ENCODE measurements around the gene SEC14L3. TPM values are rescaled to one million over a fixed set of nuclear protein-coding genes. Genes with fewer than 3 reads are reported as not detected.
"Not testable (repeated sequence)": the region's sequence is repeated elsewhere in the genome, so short reads cannot be mapped to it uniquely, and the experiment has no call there.

SEC14L3 gene
- total RNA-seq, 1 experiment from 2014 or later, result not detected

DNA sequence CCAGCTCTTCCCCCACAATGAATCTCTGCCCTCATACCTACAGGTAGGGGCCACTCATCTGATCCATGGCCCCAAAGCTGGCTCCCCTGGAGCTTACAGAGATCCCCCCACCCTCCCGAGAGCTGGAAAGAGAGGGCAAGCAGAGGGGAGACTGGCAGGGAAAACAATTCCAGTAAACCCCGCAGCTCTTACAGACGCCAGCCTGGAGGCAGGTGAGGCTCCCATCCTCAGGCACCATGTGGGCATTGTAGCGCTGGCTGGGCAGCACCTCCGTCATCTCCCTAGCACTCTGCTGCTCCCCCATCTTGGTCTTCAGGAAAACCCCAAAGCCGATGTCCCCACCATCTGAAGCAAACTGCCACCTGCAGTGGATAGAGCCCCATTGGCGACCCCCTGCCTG is 19.6 kb upstream of the SEC14L3 start:
- no peak for DNase-seq (ENCODE audit: low read depth, low spot score)

DNA sequence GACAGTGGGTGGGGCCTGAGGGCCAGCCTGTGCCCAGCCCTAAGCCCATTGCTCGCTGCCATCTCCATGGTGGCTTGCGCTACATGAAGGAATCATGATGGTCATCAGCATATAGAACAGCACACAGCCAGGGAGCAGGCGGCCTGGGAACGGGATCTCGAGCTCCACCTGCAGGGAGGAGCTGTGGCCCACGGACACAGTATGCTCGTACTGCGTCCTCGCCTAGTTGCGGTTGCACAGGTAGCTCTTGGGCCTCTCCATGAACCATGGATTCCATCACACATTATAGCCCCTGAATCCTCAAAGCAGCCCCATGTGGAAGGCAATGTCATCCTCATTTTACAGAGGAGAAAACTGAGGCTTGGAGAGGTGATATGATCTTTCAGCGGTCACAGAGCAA is 18.6 kb upstream of the SEC14L3 start:
- peak; percentile 52 for DNase-seq (ENCODE audit: low read depth, low spot score)
- in situ Hi-C loops (cut with HindIII; ENCODE audit: low pct_unique_long_range_greater_than_20kb, low sequenced_read_pairs), result no loop called here

More for the DNA sequence above, 19.6 kb upstream of the SEC14L3 start:
- in situ Hi-C loops (cut with HindIII; ENCODE audit: low pct_unique_long_range_greater_than_20kb, low sequenced_read_pairs), result no loop called here

DNA sequence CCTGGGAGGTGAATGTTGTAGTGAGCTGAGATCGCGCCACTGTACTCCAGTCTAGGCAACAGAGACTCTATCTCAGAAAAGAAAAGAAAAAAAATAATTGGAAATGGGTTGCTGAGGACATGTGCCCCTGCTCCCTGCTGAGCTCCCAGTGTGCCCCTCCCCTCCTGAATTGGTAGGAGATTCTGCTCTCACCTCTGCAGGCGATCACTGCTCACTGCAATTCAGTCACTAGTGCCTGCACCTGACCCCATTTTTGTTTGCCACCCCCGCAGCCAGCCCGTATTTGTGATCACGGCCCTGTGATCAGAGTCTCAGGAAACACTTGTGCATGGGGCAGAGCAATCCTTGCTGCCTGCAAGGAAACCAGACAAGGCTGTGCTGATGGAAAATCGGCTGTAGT is 16.3 kb upstream of the SEC14L3 start:
- in situ Hi-C loops (cut with HindIII; ENCODE audit: low pct_unique_long_range_greater_than_20kb, low sequenced_read_pairs), result no loop called here
- DNase-seq (ENCODE audit: low read depth, low spot score), result no peak

DNA sequence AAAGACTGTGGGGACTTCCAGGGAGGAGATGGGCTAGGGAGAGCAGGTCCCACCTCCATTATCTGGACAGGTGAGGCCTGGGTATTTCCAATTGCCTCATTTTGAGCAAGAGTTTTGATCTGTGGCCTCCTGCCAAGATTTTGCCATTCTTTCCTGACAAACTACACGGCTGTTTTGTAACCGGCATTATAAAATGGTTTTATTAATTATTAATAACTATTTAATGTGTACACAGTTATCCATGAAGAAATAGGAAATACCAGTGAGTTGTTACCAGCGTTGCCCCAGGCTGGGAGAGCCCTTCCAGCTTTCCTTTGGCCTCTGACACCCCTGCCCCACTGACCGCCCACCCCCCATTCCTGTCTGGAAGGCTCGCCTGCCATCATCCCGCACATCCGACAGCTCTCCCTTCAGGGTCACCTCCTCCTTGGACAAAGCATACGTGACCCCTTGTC is 14.9 kb upstream of the SEC14L3 start:
- in situ Hi-C loops (cut with HindIII; ENCODE audit: low pct_unique_long_range_greater_than_20kb, low sequenced_read_pairs), result no loop called here
- DNase-seq (ENCODE audit: low read depth, low spot score), result no peak

DNA sequence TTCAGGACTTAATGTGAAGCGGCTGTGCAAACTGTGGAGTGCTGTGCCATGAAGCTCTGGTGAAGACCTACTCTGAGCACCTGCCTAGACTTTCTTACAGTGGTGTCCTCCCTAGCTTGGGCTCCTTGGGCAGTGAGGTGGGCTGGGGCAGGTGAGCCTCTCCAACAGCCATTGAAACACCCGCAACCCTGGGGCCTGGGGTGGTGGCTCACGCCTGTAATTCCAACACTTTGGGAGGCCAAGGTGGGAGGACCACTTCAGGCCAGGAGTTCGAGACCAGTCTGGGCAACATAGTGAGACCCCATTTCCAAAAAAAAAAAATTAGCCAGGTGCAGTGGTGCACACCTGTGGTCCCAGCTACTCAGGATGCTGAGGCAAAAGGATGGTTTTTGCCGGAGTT is 14.3 kb upstream of the SEC14L3 start:
- in situ Hi-C loops (cut with HindIII; ENCODE audit: low pct_unique_long_range_greater_than_20kb, low sequenced_read_pairs), result no loop called here
- no peak for DNase-seq (ENCODE audit: low read depth, low spot score)

DNA sequence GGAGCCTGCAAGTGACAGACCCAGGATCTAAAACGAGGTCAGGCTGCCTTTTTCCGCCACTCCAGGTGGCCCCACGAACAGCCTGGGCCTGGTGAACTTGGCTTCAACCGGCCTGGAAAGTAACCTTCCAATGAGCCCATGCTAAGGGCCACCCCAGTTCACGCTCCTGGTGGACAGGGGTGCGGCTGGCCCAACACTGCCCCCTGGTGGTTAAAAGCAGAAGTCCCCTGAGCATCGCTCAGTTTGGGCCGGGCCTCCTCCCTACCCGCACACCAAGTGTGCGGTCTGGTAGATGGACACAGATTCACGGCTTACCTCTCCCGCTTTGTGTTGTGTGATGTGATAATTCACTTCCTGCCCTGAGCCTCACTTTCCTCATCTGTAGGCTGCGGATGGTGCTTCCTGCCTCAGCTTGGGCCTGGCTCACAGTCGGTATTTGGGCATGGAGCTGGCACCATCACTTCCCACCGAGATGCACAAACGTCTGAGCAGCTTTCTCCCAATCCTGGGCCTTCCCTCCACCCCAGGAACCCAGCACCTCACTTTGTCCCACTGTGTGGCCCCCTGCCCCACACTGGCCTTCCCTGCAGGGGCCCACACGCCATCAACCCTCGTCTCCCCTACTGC is 13.7 kb upstream of the SEC14L3 start:
- in situ Hi-C loops (cut with HindIII; ENCODE audit: low pct_unique_long_range_greater_than_20kb, low sequenced_read_pairs), result no loop called here

DNA sequence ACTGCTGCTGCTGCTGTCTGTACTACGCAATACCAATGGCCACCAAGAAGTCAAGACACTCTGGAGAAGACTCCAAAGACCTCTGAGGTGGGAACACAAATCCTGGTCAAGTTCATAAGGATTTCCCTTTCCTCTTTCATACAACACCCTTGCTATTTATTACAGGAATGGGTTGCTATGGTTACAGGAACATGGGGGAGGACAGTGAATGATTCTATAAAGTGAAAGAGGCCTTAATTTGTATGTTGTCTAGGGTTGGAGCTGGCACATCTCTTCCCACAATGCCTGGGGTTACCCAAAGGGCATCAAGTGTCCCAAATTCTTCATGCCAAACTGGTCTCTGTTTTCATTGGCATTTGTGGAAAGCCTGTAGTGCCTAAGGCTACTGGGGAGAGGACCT is 11.4 kb upstream of the SEC14L3 start:
- no peak for DNase-seq (ENCODE audit: low read depth, low spot score)
- in situ Hi-C loops (cut with HindIII; ENCODE audit: low pct_unique_long_range_greater_than_20kb, low sequenced_read_pairs), result no loop called here

More for the DNA sequence above, 13.7 kb upstream of the SEC14L3 start:
- DNase-seq (ENCODE audit: low read depth, low spot score), result peak; percentile 71

DNA sequence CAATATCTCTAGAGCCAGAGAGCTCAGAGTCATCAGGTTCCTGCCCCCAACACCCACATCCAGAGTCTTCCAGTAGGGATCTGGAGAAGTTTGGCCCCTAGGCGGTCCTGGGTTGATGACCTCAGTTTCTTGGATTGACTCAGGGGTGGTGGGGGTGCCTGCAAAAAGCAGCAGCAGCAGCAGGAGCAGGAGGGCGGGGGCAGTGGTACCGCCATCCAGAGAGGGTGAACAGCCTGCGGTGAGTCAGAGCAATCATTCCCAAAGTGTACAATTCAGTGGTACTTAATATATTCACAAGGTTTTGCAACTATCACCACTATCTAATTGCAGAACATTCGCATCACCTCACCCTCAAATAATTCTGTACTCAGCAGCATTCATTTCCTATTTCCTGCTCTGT is 9.9 kb upstream of the SEC14L3 start:
- no peak for DNase-seq (ENCODE audit: low read depth, low spot score)
- in situ Hi-C loops (cut with HindIII; ENCODE audit: low pct_unique_long_range_greater_than_20kb, low sequenced_read_pairs), result no loop called here

DNA sequence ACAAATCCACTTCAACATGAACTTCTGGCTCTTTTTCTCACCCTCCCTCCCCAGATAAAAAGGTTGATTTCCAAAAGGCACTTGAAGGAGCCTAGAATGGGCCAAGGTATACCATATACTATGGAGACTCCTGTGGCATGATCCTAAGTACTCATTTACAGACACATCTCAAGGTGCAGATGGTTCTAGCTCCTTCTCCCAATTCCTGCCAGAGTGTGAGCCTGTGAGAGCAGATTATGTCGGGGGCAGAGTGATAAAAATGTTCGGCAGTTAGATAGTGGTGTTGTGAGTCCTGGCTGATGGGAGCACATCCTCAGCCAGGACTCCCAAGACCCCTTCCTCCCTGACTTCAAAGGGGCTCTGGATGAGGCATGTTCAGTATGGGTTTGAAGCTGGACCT is 8.2 kb upstream of the SEC14L3 start:
- in situ Hi-C loops (cut with HindIII; ENCODE audit: low pct_unique_long_range_greater_than_20kb, low sequenced_read_pairs), result no loop called here

DNA sequence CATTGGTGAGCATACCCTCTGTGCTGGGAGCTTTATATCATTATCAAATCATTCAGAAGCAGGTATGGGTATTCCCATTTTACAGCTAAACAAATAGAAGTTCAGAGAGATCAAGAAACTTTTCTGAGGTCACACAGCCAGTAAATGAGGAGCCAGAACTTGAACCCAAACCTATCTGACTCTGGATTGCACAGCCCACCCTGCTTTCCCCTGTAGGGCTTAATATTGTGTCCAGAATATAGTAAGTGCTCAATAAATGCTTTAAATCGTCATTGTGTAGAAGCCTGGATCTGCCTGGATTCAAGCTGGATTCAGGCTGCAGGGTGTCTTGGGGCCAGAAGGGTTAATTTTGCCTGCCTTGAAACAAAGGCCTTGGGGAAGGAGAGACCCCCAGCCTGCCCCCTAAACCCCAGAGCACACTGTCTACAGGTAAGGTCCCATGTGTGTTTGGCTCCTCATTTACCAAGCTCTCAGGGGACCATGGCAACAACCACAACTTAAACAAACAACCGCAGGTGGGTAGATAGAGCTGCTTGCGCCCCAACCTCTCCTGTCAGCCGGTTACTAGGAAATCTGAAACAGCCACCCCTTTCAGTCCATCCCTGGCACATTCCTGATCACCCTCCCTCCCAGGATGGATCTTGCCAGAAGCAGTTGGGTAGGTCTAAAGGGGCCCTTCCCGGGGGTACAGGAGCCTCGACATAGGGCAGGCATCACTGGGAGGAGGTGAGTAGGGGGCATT is 3.0 kb upstream of the SEC14L3 start:
- DNase-seq (ENCODE audit: low read depth, low spot score), result no peak
- in situ Hi-C loops (cut with HindIII; ENCODE audit: low pct_unique_long_range_greater_than_20kb, low sequenced_read_pairs), result no loop called here

More for the DNA sequence above, 8.2 kb upstream of the SEC14L3 start:
- no peak for DNase-seq (ENCODE audit: low read depth, low spot score)

DNA sequence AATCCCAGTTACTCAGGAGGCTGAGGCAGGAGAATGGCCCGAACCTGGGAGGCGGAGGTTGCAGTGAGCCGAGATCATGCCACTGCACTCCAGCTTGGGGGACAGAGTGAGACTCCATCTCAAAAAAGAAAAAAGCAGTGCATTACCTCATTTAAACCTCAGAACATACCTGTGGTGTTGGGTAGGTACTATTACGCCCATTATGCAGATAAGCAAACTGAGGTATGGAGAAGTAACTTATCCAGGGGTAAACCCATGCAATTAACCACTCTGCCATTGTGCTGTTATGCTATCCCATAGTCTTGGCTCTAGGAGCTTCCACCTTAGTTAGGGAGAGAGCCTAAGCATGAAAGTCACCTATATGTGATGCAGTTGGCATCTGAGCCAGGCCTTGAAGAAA is 2.3 kb upstream of the SEC14L3 start:
- DNase-seq (ENCODE audit: low read depth, low spot score), result no peak
- in situ Hi-C loops (cut with HindIII; ENCODE audit: low pct_unique_long_range_greater_than_20kb, low sequenced_read_pairs), result no loop called here

DNA sequence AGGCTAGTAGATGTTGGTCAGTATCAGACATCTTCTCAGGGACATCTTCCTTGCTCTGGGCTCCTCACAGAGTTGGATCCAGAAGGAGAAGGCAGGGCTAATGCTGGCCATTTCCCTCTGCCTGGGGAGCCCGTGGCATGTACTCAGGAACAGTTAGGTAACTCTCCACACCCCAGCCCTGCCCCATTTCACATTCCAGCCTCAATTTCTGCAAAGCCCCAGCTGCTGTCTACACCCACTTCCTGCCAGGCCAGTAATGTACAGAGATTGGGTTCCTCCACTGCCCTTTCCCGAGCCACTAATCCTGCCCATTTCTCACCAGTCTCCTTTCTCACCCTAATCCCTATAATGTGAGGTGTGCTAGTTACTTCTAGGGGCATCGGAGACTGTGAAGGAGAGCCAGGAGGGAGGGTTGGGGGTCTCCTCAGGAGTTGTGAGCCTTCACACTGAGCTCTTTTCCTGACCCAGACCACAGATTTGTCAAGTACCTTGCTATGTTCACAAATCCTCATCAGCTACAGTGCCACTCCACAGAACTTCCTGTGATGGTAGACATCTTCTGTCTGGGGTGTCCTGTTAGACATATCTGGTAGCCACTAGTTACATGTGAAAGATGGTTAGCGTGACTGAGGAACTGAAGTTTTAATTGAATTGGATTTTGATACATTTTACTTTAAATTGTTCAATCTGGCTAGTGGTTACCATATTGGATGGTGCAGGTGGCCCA is 1.3 kb upstream of the SEC14L3 start:
- in situ Hi-C loops (cut with HindIII; ENCODE audit: low pct_unique_long_range_greater_than_20kb, low sequenced_read_pairs), result no loop called here
- no peak for DNase-seq (ENCODE audit: low read depth, low spot score)

DNA sequence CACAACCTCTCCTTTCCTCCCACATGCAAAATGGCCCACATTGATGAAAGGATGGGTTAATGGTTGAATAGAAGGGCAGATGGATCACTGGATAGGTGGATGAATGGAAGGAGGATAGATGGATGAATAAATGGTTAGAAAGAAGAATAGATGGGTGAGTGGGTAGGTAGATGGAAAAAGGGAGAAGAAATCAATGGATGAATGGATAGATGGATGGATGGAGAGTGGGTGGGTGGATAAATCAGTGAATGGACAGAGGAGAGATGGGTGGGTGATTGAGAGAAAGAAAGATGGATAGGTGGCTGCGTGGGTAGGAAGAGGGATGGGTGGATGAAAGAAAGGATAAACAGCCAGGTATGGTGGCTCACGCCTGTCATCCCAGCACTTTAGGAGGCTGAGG is 1.2 kb downstream of the SEC14L3 start:
- in situ Hi-C loops (cut with HindIII; ENCODE audit: low pct_unique_long_range_greater_than_20kb, low sequenced_read_pairs), result no loop called here
- no peak for DNase-seq (ENCODE audit: low read depth, low spot score)

DNA sequence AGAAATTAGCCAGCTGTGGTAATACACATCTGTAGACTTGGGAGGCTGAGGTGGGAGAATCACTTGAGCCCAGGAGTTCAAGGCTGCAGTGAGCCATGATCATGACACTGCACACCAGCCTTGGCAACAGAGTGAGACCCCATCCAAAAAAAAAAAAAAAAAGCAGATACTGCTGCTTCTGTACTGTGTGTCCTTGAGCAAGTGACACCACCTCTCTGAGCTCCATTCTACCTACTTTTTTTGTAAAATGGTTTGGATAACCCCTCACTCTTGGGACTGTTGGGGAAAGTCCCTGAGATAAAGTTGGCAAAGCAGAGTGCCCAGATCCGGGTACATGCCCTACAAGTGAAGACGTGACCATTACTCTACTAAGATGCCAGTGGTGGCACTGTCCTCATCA is 2.7 kb downstream of the SEC14L3 start:
- DNase-seq (ENCODE audit: low read depth, low spot score), result no peak
- in situ Hi-C loops (cut with HindIII; ENCODE audit: low pct_unique_long_range_greater_than_20kb, low sequenced_read_pairs), result no loop called here

DNA sequence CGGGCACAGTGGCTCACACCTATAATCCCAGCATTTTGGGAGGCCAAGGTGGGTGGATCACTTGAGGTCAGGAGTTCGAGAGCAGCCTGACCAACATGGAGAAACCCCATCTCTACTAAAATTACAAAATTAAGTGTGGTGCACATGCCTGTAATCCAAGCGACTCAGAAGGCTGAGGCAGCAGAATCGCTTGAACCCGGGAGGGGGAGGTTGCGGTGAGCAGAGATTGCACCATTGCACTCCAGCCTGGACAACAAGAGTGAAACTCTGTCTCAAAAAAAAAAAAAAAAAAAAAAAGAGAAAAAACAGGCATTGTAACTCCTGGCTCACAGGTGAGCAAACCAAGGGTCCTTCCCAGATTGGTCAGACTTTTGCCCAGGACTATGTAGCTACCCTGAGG is 11.3 kb downstream of the SEC14L3 start:
- in situ Hi-C loops (cut with HindIII; ENCODE audit: low pct_unique_long_range_greater_than_20kb, low sequenced_read_pairs); DNase-seq (ENCODE audit: low read depth, low spot score): not testable (repeated sequence)

DNA sequence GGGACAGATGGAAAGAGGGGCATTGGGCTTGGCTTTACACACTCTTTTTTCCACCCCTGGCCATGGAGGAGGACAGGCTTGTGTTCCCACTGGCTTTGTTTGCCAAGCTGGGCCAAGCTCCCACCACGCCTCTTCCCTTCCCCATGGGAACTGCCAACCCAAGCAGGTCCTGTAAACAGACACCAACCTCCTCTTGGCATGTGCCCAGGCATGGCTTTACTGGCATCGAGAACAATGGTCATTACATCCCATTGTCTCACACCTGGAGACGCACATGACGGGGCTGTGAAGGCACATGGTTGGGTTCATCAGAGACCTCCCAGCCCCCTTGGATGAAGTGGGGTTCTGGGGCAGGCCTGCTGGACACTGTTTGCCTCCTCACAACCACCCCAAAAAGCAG is 11.7 kb downstream of the SEC14L3 start:
- in situ Hi-C loops (cut with HindIII; ENCODE audit: low pct_unique_long_range_greater_than_20kb, low sequenced_read_pairs), result no loop called here
- DNase-seq (ENCODE audit: low read depth, low spot score), result no peak

DNA sequence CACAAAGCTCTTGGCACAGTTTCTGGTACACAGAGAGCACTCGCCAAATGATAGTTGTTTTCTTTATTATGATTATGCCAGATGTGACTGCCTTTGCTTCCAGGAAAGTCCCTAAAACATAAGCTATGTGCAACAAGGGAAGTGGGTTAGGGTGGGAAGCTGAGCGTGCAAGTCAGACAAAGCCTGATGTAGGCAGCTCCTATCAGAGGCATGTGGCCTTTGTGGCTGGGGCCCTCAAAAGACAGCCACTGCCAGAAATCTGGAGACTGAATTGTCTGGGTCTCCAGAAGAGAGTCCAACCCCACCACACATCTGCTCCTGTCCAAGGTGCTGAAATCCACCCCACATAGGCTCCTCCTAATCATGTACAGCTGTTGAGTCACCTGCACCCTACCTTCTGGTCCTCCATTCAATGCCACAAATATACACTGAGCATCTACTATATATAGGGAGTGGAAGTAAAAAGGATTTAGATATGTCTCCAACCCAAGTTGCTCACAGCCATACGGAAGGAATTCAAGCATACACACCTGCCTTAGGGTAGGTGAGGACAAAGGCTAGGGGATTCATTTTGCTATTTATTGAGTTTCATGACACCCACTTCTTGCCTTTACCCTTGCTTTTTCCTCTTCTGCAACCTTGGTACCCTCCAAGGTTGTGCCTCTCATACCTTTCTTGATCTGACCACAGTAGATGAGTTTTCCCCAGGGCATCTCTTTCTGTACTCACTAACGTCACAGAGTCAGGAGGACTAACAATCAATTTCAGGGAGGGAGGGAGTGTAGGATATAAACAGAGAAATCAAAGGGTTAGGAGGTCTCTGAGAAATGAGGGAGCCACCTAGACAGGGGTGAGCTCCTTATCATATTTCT is 12.4 kb downstream of the SEC14L3 start:
- in situ Hi-C loops (cut with HindIII; ENCODE audit: low pct_unique_long_range_greater_than_20kb, low sequenced_read_pairs), result no loop called here
- DNase-seq (ENCODE audit: low read depth, low spot score), result no peak

DNA sequence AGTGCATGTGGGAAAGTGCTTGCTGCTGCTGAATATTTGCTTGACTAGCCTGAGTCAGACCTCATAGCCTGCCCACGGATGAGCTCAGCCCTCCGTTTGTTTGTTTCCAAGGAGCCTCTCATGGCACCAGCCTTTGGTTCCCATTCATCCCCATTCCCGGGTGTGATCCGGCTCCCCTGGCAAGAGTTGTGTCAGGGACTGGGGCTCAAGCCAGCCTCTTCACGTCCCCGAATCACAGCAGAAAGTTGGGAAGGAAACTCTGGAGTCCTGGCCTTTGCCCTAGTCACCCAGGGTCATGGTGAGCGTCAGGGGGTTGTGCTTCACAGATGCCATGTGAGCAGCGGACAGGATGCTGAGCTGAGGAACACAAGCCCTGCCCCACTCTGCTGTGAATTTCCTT is 13.8 kb downstream of the SEC14L3 start:
- no peak for DNase-seq (ENCODE audit: low read depth, low spot score)
- in situ Hi-C loops (cut with HindIII; ENCODE audit: low pct_unique_long_range_greater_than_20kb, low sequenced_read_pairs), result no loop called here
